Measurements from ENCODE around the gene SCAMP3.
A peak's percentile ranks its signal among the peaks of the same experiment; 100 is the strongest.

Gene SCAMP3

DNA sequence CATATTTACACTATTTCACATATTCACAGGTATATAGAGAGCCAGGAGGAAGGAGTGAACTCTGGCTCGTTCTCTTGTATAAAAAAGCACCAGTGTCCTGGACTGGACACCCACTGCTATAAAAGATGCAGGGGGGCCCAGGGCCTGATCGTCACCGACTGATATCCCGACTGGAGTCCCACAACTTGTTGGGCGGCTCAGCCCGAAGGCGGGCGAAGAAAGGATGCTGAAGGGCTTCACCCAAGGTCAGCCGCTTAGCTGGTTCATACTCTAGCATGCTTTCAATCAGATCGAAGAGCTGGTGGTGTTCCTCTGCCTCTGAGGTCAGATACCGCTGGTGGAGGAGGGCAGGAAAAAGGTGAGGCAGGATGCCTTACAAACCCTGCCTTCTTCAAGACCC is 907 bp upstream of the SCAMP3 start:
- Histone ChIP-seq H3K4me3 (ENCODE audit: low read depth, low read length) (no peak overlapping the region), H3K27ac (peak overlapping the region; percentile 80; the same call in 1 of the 2 replicates), H3K27me3 (ENCODE audit: insufficient read depth, low read depth, severe bottlenecking) (no peaks in the 10 kb centered on the region), H3K36me3 (peaks cover 81% of the 10 kb centered on the region), H3K9me3 (ENCODE audit: severe bottlenecking) (no peaks in the 10 kb centered on the region)
- DNase-seq, result no peak
- TF ChIP-seq, protein P1, sequence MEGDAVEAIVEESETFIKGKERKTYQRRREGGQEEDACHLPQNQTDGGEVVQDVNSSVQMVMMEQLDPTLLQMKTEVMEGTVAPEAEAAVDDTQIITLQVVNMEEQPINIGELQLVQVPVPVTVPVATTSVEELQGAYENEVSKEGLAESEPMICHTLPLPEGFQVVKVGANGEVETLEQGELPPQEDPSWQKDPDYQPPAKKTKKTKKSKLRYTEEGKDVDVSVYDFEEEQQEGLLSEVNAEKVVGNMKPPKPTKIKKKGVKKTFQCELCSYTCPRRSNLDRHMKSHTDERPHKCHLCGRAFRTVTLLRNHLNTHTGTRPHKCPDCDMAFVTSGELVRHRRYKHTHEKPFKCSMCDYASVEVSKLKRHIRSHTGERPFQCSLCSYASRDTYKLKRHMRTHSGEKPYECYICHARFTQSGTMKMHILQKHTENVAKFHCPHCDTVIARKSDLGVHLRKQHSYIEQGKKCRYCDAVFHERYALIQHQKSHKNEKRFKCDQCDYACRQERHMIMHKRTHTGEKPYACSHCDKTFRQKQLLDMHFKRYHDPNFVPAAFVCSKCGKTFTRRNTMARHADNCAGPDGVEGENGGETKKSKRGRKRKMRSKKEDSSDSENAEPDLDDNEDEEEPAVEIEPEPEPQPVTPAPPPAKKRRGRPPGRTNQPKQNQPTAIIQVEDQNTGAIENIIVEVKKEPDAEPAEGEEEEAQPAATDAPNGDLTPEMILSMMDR (IDR thresholded peaks at IDR 0.05; ENCODE audit: low read depth, low read length), result no peak

DNA sequence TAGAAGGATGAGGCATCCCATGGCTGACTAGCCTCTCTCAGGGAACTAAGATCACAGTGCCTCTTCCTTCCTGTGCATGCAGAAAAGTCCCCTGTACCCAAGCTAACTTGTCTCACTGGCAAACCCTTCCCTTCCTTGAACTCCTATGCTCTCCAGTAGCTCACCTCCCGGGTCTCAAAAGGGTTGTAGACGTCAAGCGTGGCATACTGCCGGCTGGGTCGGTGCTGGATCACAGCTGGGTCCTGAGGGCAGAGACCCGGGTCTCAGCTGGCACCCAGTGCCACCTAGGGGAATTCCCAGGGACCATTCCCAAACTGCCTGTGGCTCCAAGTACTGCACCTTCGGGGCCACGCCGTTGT is 688 bp downstream of the SCAMP3 start:
- TF ChIP-seq, protein P1 (IDR thresholded peaks at IDR 0.05; ENCODE audit: low read depth, low read length), result peak; percentile 52
- Histone ChIP-seq H3K27ac (peak overlapping the region; percentile 80), H3K27me3 (ENCODE audit: insufficient read depth, low read depth, severe bottlenecking) (no peaks in the 10 kb centered on the region), H3K9me3 (ENCODE audit: severe bottlenecking) (no peaks in the 10 kb centered on the region), H3K4me3 (ENCODE audit: low read depth, low read length) (peak overlapping the region; percentile 88), H3K36me3 (peaks cover 76% of the 10 kb centered on the region)
- DNase-seq, result no peak

DNA sequence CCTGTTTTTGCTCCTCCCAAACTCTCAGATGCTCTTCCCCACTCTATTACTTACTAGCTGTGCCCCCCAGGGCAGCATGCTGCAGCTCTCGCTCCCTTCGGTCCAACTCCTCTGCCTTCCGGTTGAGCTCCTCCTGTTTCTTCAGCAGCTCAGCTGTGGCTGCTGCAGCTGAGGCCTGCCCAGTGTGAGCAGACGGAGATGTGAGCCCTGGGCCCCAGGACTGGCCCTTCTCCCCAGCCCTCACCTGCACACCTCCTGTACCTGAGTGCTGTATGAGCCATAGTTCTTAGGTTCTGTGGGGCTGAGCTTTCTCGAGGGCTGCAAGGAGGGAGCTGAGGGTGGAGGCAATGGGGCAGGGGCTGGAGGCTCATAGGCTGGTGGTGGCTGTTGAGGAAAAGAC is 1.9 kb downstream of the SCAMP3 start:
- H3K4me3 ChIP-seq (ENCODE audit: low read depth, low read length), result no peak overlapping the region
- no peak overlapping the region for H3K27ac ChIP-seq
- no peaks in the 10 kb centered on the region for H3K9me3 ChIP-seq (ENCODE audit: severe bottlenecking)
- DNase-seq, result no peak
- H3K36me3 ChIP-seq, result peaks cover 66% of the 10 kb centered on the region
- TF ChIP-seq, protein P1 (IDR thresholded peaks at IDR 0.05; ENCODE audit: low read depth, low read length), result no peak
- H3K27me3 ChIP-seq (ENCODE audit: insufficient read depth, low read depth, severe bottlenecking), result no peaks in the 10 kb centered on the region

DNA sequence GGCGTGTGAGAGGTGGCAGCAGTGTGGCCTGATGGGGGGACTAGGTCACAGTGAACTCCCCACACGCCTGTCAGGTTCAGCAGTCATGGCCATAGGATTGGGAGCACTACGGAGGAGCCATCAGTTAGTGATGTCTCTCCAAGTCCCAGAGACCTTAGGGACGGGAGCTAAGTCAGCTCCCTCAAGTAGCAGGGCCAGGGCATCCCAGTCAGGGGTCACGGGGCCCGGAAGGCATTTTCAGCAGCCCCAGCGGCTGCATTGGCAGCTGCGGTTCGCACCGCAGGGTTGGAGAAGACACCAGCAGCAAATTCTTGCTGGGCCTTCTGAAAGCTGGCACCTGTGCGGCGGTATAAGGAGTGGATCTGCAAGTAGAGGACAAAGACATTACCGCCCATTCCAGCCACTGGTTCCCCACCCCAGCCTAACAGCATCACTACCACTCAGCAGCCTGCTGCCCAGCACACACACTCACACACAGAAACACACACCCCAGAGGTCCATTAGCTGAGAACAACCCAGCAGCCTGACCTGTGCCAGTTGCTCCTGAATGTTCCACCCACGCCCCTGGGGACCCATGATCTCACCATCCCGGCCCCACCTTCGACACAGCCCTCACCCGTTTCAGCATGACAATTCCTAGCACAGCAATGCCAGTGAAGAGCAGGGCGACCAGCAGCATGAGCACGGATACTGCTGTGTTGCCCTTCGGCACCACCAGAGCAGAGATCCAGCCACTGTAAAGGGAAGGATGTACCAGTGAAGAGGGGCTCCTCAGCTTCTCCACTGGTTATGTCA is 5.9 kb downstream of the SCAMP3 start:
- no peaks in the 10 kb centered on the region for H3K27me3 ChIP-seq (ENCODE audit: insufficient read depth, low read depth, severe bottlenecking)
- peak overlapping the region; percentile 92 for H3K27ac ChIP-seq
- H3K36me3 ChIP-seq, result peaks cover 57% of the 10 kb centered on the region
- H3K4me3 ChIP-seq (ENCODE audit: low read depth, low read length), result peak overlapping the region; percentile 75
- H3K9me3 ChIP-seq (ENCODE audit: severe bottlenecking), result no peaks in the 10 kb centered on the region
- TF ChIP-seq, protein P1 (IDR thresholded peaks at IDR 0.05; ENCODE audit: low read depth, low read length), result no peak
- peak; percentile 23 for DNase-seq

DNA sequence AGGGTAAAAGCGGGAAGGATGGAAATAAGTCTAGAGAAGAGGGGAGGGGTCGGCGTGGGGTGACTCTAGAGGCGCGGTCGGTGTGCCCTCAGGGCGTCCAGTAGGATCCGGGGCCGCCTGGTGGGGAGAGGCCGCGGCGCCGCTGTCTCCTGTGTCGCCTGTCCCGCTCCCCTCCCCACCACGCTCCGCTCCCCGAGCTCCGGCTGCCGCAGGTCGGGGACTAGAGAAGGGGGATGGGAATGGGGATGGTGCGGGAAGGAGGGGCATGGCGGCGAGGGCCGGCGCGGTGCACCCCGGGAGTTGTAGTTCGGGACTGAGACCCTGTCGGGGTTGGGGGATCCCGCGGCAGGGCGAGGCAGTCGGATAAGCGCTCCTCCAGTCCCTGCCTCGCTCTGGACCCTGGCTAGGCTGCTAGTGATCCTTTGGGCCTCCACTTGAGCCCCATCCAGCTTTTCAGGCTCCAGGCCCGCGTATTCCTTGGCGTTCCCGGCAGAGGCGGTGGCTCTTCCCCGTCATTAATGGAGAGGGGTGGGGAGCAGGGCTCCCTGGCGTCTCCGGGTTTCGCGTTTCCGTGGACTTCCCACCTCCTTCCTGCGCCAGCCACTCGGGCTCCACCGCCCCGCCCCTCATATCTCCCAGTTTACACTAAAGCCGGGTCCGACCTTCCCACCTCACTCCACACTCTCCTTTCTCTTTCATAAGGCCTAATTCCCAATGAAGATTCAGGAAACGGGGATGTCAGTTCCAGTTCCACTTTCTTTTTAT is 6.7 kb downstream of the SCAMP3 start, which contains the start of gene ENTREP3:
TSS of gene ENTREP3 (minus strand) at position 241 of the 765 bp plus-strand sequence. CDS start 606 bp downstream, outside the sequence.
- Histone ChIP-seq H3K4me3 (ENCODE audit: low read depth, low read length) (peak within 1 kb of the TSS; percentile 75), H3K27me3 (ENCODE audit: insufficient read depth, low read depth, severe bottlenecking) (no peaks in the 10 kb centered on the region), H3K9me3 (ENCODE audit: severe bottlenecking) (no peaks in the 10 kb centered on the region), H3K27ac (peak within 1 kb of the TSS; percentile 92), H3K36me3 (peaks cover 58% of the 10 kb centered on the region)
- TF ChIP-seq, protein P1 (IDR thresholded peaks at IDR 0.05; ENCODE audit: low read depth, low read length), result no peak
- peak; percentile 100 for DNase-seq
